HG02588 (cell line): Measurements from ENCODE around the gene STK11IP.

Source experiments
- ATAC-seq: cut with Tn5 transposase; IDR thresholded peaks from one replicate; pipeline ENCODE4 v1.9.1; 2021; ENCODE audit warnings: mild to moderate bottlenecking, moderate library complexity; ENCODE audit not compliant: unreplicated experiment

The STK11IP gene

DNA sequence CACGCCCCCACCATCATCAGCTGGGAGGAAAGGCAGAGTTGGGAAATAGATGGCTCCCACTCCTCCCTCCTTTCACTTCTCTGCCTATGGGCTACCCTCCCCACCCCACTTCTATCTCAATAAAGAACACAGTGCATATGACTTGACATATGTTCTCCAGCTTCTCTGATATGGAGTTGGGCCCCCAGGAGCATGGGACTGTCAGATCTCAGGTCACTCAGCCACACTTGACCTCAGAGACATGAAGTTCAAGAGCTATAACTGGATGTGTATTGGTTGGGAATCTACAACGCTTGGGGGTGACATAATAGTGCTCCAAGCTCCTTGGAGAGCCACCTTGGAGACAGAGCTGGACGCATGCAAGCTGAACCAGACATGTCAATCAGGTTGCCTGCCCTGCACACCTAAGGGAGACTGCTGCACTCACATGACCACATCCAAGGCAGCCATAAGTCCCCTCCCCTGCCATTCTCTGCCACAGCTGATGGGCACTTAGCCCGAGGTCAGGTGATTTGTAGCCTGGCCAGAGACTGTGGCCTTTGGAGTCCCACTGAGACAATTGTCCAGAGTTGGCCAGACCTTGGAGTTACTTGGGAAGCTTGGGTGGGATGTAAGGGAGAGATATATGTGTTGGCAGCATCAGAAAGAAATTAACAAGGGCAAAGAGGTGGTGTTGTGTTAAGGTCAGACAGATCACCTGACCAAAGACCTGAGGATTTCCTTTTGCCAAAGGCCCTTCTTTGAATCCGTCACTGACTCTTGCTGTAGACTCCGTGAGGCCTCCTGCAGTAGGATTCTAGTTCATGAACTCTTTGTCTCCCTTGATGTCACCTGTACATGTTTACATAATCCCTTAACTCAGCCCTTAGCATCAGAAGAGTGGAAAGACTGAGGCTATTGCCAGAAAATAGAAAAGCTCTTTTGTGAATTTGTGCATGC, 21.8 kb upstream of the STK11IP start:
- no peak for ATAC-seq

- ATAC-seq, result no peak
Measured at GRCh38 chr2:219576505-219577388, 20.9 kb upstream of the STK11IP start.

DNA sequence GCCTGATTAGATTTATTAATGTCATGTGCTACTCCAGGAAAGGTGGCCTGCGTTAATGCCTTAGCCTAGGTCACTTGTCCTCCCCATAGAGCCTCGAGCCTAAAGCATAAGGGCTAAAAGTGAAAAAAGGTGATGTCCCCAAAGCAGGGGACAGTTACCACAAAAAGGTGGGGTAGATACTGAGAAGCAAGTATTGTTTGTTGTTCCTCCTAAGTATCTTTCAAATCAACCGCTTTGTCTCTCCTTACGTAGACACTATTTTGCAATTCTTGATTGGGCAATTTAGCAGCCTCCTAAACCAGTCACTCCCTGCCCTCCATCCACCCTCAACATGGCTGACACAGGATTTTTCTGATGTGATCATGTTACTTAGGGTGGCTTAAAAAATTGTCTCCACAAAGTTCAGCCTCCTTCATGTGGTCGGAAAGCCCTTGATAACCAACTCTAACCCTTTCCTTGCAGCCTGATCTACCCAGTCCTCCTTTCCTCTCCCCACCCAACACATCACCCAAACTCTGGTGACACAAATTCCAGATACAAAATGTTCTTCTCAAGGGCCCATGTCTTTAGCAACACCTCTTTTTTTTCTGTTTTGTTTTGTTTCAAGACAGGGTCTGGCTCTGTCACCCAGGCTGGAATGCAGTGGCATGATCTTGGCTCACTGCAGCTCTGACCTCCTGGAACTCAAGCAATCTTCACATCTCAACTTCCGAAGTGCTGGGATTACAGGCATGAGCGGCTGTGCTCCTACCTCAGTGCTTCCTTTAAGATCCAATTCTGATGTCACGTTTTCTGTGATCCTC, 18.6 kb upstream of the STK11IP start:
- no peak for ATAC-seq

DNA sequence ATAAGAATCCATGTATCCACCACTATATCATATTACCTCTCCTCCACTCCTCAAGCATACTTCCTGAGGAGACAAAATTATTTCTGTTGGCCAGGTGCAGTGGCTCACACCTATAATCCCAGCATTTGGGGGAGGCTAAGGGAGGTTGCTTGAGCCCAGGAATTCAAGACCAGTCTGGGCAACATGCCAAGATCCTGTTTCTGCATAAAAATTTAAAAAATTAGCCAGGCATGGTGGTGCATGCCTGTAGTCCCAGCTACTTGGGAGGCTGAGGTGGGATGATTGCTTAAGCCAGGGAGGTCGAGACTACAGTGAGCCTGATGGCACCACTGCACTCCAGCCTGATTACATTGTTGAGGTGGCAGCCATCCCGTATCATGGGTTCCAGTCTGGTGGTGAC, 16.3 kb upstream of the STK11IP start:
- no peak for ATAC-seq

- no peak for ATAC-seq
Measured at GRCh38 chr2:219591091-219591490, 6.6 kb upstream of the STK11IP start.

- ATAC-seq, result no peak
Measured at GRCh38 chr2:219592736-219593135, 4.9 kb upstream of the STK11IP start.

DNA sequence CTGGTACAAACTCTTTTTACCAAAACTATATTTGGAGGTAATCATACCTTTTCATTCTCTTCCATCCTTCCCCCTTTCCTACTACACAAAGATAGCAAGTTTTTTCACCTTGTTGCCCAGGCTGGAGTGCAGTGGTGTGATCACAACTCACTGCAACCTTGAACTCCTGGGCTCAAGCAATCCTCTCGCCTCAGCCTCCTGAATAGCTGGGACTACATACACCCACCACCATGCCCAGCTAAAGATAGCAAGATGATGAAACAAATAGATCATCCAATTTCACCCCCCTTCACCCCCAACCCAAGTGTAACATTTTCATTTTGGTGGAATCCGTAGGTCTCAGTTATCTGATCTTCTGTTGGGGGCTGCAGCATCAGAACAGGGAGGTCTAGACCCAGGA, 4.5 kb upstream of the STK11IP start:
- ATAC-seq, result no peak

GRCh38 chr2:219595256-219595655, 2.4 kb upstream of the STK11IP start:
- ATAC-seq, result no peak

DNA sequence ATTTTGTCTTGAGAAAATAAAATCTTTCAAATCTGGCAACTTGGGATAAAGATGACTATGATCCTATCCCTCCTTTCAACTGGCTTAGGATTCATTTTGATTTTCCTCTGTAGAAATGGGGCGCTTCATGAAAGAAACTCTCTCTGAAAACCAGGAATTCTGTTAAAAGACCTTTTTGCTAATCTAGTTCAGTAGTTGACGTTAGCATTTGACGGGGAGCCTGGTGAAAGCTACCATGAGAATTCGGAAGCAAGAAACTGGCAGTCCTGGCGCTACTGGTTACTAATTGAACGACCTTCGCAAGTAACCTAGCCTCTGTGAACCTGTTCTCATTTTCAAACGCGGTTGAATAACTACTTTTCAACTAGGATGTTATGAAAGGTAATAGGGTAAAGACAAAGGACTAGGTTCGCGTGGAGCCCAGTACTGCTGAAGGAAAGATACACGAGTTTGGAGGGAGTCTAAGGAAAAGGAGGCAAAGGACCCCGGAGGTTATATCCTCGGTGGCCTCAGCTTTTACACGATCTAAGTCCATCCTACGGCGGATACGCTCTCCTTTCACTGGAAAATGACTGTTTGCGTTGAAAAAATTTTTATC, 604 bp upstream of the STK11IP start:
- peak; percentile 4 for ATAC-seq

- no peak for ATAC-seq
Measured at GRCh38 chr2:219598308-219599078, 836 bp downstream of the STK11IP start.

GRCh38 chr2:219603771-219604170, 6.1 kb downstream of the STK11IP start:
- no peak for ATAC-seq

GRCh38 chr2:219605607-219605954, 7.9 kb downstream of the STK11IP start:
- no peak for ATAC-seq

DNA sequence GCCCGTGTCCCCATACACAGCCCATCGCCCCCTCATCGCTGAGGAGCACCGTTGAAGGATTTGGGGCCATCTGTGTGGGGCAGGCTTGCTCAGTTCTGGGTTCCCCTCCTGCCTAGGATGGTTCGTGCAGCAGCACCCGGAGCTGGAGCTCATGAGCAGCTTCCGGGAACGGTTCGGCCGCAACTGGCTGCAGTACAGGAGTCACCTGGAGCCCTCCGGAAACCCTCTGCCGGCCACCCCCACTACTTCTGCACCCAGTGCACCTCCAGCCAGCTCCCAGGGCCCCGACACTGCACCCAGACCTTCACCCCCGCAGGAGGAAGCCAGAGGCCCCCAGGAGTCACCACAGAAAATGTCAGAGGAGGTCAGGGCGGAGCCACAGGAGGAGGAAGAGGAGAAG, 10.3 kb downstream of the STK11IP start:
- no peak for ATAC-seq

GRCh38 chr2:219608399-219608964, 10.8 kb downstream of the STK11IP start:
- no peak for ATAC-seq

DNA sequence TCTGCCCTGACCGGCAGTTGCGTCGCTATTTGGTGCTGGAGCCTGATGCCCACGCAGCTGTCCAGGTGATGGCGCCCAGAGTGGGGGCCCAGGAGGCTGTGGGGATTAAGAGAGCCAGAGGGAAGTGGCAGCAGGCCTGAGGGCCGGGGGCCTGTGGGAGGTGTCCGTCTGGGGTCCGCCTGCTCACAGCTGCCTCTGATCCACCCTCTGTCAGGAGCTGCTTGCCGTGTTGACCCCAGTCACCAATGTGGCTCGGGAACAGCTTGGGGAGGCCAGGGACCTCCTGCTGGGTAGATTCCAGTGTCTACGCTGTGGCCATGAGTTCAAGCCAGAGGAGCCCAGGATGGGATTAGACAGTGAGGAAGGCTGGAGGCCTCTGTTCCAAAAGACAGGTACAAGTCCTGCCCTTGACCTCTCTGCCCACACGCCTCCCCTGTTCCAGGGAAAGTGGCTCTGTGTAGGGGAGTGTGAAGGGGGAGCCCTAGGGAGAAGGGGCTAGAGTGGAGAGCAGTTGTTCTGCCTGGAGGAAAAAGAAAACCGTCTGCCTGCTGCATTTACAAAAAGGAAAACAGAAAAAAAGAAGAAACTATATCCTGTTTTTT, 11.6 kb downstream of the STK11IP start:
- no peak for ATAC-seq

GRCh38 chr2:219611306-219611705, 13.6 kb downstream of the STK11IP start:
- ATAC-seq, result no peak

DNA sequence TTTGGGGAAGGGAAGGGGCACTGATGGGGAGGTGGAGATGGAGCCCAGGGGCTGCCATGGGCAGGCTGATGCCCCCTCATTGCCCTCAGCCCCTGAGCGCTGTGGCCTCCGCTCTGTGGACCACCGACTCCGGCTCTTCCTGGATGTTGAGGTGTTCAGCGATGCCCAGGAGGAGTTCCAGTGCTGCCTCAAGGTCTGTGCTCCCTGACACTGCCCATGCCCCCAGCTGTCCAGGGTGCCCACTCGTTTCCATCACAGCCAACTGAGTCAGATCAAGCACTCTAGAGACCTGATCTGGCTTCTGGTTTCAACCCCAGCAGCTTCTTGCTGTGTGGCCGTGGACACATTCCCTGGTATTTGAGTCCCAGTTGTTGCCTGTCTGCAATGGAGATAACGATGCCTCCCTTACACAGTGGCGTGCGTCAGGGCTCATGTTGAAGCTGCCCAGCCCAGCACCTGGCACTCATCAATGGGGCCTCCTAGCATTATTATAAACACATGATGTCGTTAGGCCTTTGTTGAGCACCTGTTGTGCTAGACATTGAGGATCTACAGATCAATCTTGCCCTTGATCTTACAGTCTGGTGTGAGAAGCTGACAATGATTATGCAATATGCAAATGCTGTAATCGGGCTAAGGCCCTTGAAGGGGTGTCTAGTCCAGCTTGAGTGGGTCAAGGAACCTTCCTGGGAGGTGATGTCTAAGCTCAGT, 14.4 kb downstream of the STK11IP start:
- ATAC-seq, result no peak

DNA sequence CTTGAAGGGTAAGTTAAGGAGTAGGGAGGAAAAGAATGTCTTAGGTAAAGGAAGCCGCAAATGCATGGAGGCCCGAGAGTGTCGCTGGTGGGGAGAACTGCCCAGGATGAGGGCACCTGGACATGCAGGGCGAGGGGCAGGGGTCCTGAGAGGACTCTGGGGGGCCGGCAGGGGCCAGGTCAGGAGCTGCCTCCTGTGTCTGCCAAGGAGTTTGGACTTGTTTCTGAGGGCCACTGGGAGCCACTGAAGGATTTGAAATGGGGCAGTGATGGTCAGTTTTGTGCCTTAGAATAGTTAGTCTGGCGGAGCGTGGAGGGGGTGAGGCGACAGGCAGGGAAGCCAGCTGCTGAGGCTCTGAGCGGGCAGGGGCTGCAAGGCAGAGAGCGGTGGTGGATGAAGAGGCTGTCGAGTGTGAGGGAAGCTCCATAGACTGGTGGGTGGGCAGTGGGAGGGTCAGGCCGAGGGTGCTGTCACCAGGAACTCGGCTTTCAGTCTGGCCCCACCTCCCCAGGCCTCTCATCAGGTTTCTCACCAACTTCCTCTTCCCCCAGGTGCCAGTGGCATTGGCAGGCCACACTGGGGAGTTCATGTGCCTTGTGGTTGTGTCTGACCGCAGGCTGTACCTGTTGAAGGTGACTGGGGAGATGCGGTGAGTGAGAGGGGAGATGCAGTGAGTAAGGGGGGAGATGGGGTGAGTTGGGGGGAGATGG, 15.1 kb downstream of the STK11IP start:
- no peak for ATAC-seq
